ENCODE measurements around the gene HOXD10. TPM values are rescaled to one million over a fixed set of nuclear protein-coding genes. Genes with fewer than 3 reads are reported as not detected.
A peak's percentile ranks its signal among the peaks of the same experiment; 100 is the strongest.

The HOXD10 gene
- polyA plus RNA-seq, 1 donor from 2014 or later: not detected

GRCh38 chr2:176129813-176130146 is 13.2 kb downstream of the HOXD10 start:
- Histone ChIP-seq H3K79me2 (replicated peaks; ENCODE audit: insufficient read depth, low read length) (no peaks in the 10 kb centered on the region), H3K9me2 (ENCODE audit: insufficient read depth, low read length) (no peaks in the 10 kb centered on the region), H2AFZ (ENCODE audit: low read depth, low read length) (no peak overlapping the region), H3K27ac (ENCODE audit: low read length) (no peak overlapping the region), H4K20me1 (ENCODE audit: insufficient read depth) (no peaks in the 10 kb centered on the region), H3K36me3 (ENCODE audit: insufficient read depth, low read length) (no peaks in the 10 kb centered on the region), H3K4me3 (ENCODE audit: low read length) (peak overlapping the region; percentile 47), H3K9ac (ENCODE audit: low read length) (no peak overlapping the region), H3K27me3 (ENCODE audit: insufficient read depth, low read depth, low read length) (peaks cover 97% of the 10 kb centered on the region), H3K9me3 (ENCODE audit: low read length) (no peaks in the 10 kb centered on the region), H3K4me2 (ENCODE audit: low read length) (no peak overlapping the region), H3F3A (ENCODE audit: insufficient read depth, low read length, poor library complexity, severe bottlenecking) (no peaks in the 10 kb centered on the region)
- TF ChIP-seq CTCF (IDR thresholded peaks at IDR 0.05; ENCODE audit: poor library complexity, severe bottlenecking) (no peak), MXI1 (conservative IDR thresholded peaks at IDR 0.05; ENCODE audit: poor library complexity, severe bottlenecking) (no peak), RAD21 (conservative IDR thresholded peaks at IDR 0.05) (no peak), EZH2 (IDR thresholded peaks at IDR 0.05; ENCODE audit: borderline replicate concordance, insufficient read depth, low read length, poor library complexity, severe bottlenecking) (no peak), EP300 (conservative IDR thresholded peaks at IDR 0.05; ENCODE audit: poor library complexity, severe bottlenecking) (no peak), SMC3 (conservative IDR thresholded peaks at IDR 0.05; ENCODE audit: poor library complexity) (no peak), TAF1 (IDR thresholded peaks at IDR 0.05; ENCODE audit: low read depth) (no peak), REST (IDR thresholded peaks at IDR 0.05; ENCODE audit: borderline replicate concordance) (no peak), POLR2AphosphoS5 (IDR thresholded peaks at IDR 0.05) (no peak)

GRCh38 chr2:176130147-176130956 is 13.8 kb downstream of the HOXD10 start:
- Histone ChIP-seq H3K9ac (ENCODE audit: low read length) (no peak overlapping the region), H2AFZ (ENCODE audit: low read depth, low read length) (no peak overlapping the region), H3K27ac (ENCODE audit: low read length) (no peak overlapping the region), H3F3A (ENCODE audit: insufficient read depth, low read length, poor library complexity, severe bottlenecking) (no peaks in the 10 kb centered on the region), H3K9me3 (ENCODE audit: low read length) (no peaks in the 10 kb centered on the region), H3K9me2 (ENCODE audit: insufficient read depth, low read length) (no peaks in the 10 kb centered on the region), H3K4me2 (ENCODE audit: low read length) (no peak overlapping the region), H4K20me1 (ENCODE audit: insufficient read depth) (no peaks in the 10 kb centered on the region), H3K4me3 (ENCODE audit: low read length) (peak overlapping the region; percentile 58), H3K36me3 (ENCODE audit: insufficient read depth, low read length) (no peaks in the 10 kb centered on the region), H3K27me3 (ENCODE audit: insufficient read depth, low read depth, low read length) (peaks cover 97% of the 10 kb centered on the region), H3K79me2 (replicated peaks; ENCODE audit: insufficient read depth, low read length) (no peaks in the 10 kb centered on the region)
- TF ChIP-seq MXI1 (conservative IDR thresholded peaks at IDR 0.05; ENCODE audit: poor library complexity, severe bottlenecking) (peak; percentile 46), RAD21 (conservative IDR thresholded peaks at IDR 0.05) (peak; percentile 41), SMC3 (conservative IDR thresholded peaks at IDR 0.05; ENCODE audit: poor library complexity) (peak; percentile 55), CTCF (IDR thresholded peaks at IDR 0.05; ENCODE audit: poor library complexity, severe bottlenecking) (no peak), EZH2 (IDR thresholded peaks at IDR 0.05; ENCODE audit: borderline replicate concordance, insufficient read depth, low read length, poor library complexity, severe bottlenecking) (peak; percentile 63), POLR2AphosphoS5 (IDR thresholded peaks at IDR 0.05) (no peak), EP300 (conservative IDR thresholded peaks at IDR 0.05; ENCODE audit: poor library complexity, severe bottlenecking) (peak; percentile 32)
